ENCODE measurements around the gene RBM19.

Gene RBM19

DNA sequence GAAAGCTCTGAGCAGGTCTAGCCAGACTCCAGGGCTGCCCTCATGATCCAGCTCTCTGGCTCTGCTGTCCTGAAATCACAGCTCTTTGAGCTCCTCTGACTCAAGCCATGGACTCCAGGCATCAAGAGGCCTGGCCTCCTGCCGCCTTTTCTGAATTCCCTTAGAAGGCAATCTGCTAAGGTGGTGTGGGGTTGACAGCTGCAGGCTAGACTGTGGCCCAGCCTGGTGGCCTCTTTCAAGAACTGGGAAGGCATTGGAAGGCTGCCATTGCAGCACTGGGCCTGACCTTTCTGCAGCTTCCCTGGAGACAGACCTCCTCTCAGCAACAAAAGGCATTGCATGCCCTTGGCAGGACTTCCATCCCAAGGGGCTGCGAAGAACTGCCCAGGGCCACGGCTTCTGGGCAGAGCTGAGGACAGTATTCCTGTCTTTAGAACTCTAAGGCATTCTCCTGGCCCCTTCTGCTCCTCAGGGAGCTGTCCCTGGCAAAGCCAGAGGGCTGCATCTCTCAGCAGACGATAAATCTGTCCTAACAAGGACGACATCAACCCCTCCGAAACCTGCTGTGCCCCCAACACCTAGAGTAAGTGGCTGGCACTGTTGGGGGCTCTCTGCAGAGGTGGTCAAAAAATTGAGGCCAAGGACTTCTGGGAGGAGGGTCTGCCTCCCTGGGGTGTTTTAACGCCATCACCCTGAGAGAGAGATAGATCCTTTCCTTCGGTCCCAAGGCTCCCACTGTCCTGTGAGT lies 115.6 kb downstream of the RBM19 start:
- Histone ChIP-seq H3K9ac (ENCODE audit: low read depth in 1 of 2, low read length in 2 of 2) (no peak overlapping the region), H3K27ac (ENCODE audit: low read depth in 2 of 2, low read length in 2 of 2) (peak overlapping the region in 1 of 2 donors; percentile 4), H3K36me3 (ENCODE audit: control insufficient read depth in 2 of 2, insufficient read depth in 2 of 2, low read length in 2 of 2) (peaks cover 0 to 14% of the 10 kb centered on the region in 2 donors), H3K4me3 (ENCODE audit: low read length in 2 of 2) (no peak overlapping the region), H3K27me3 (ENCODE audit: control insufficient read depth in 2 of 2, insufficient read depth in 2 of 2, low read length in 2 of 2) (no peaks in the 10 kb centered on the region), H3K9me3 (ENCODE audit: control insufficient read depth in 2 of 2, low read length in 2 of 2) (no peaks in the 10 kb centered on the region), H3K4me1 (ENCODE audit: control insufficient read depth in 2 of 2, insufficient read depth in 2 of 2, low read length in 2 of 2) (no peaks in the 10 kb centered on the region)

DNA sequence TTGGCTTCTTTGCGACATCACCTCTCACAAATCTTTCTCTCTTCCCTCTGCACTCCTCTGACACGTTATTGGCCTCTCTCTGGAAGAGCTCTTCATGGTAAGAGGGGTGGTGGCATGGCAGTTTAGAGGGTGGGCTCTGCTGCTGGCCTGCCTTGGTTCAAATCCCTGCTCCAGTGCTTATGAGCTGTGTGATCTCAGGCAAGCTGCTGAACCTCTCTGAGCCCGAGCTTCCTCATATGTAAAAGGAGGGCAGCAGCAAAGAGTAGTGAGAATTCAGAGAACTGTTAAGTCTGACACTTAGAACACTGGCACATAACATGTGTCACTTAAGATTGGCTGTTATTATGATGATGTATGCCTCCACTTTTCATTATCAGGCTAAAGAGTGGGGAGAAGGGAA lies 118.3 kb downstream of the RBM19 start:
- H3K36me3 ChIP-seq (ENCODE audit: control insufficient read depth in 2 of 2, insufficient read depth in 2 of 2, low read length in 2 of 2): peaks cover 12 to 19% of the 10 kb centered on the region in 2 donors
- no peak overlapping the region for H3K9ac ChIP-seq (ENCODE audit: low read depth in 1 of 2, low read length in 2 of 2)

DNA sequence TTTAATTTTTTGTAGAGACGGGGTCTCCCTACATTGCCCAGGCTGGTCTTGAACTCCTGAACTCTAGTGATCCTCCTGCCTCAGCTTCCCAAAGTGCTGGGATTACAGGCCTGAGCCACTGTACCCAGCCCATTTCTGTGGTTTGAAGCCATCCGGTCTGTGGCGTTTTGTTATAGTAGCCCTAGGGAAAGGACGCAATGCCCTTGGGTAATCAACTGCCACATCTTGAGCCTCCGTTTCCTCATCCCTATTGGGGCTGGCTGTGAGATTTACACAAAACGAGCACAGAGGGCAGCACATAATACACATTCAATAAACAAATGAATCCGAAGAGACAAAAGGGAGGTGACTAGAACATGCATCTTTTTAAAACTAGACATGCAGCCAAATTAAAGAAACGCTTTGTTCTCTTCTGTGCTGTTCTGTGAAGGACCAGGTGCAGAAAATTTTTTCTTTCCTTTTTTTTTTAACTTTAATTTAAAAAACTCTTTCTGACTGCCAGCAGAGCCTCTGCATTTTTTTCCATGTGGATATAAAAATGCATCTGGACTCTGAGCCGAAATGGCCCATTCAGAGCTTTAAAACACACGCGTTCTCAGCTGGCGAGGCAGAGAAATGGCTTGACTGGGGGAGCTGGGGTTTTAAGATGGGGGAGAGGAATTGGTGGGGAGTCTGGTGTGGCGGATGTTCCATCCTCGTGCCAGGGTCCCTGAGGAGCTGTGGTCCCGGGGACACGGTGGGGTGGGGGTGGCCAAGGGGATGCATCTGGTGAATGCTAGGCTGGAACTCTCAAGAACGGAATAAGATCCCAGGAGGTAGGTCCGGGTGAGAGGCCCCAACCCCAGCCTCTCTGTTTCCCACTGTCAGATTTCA lies 119.0 kb downstream of the RBM19 start:
- Histone ChIP-seq H3K4me1 (ENCODE audit: control insufficient read depth in 2 of 2, insufficient read depth in 2 of 2, low read length in 2 of 2) (no peaks in the 10 kb centered on the region), H3K9me3 (ENCODE audit: control insufficient read depth in 2 of 2, low read length in 2 of 2) (no peaks in the 10 kb centered on the region)

More for the DNA sequence above, 118.3 kb downstream of the RBM19 start:
- Histone ChIP-seq H3K4me3 (ENCODE audit: low read length in 2 of 2) (no peak overlapping the region), H3K27ac (ENCODE audit: low read depth in 2 of 2, low read length in 2 of 2) (no peak overlapping the region), H3K9me3 (ENCODE audit: control insufficient read depth in 2 of 2, low read length in 2 of 2) (no peaks in the 10 kb centered on the region), H3K27me3 (ENCODE audit: control insufficient read depth in 2 of 2, insufficient read depth in 2 of 2, low read length in 2 of 2) (no peaks in the 10 kb centered on the region), H3K4me1 (ENCODE audit: control insufficient read depth in 2 of 2, insufficient read depth in 2 of 2, low read length in 2 of 2) (no peaks in the 10 kb centered on the region)

DNA sequence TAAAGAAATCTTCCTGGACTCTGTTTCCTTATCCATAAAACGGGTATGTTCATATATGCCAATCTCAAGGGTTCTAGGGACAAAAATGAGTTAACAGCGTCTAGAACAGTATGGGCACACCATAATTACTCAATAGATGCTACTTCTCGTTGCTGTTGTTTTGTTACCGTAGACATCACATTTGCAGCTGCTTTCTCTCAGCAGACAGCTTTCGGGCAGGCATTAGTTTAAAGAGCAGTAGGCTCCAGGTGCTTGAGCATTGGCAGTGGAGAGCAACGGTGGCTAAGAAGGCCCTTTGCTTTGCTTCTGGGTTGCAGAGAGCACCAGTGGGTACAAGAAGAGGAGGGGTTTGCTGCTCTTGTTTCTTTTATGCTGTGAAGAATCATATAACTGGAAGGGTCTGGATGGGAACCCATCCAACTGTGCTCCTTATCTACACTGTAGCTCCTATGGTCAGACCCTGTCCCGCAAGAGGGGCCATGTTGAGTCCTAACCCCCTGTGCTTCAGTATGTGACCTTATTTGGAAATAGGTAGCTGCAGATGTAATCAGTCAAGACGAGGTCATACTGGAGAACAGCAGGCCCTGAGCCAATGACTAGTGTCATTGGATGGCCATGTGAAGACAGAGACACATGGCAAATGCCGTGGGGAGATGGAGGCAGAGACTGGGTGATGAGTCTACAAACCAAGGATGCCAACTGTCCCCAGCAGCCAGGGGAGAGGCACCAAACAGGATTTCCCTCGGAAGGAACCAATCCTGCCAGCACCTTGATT lies 120.0 kb downstream of the RBM19 start:
- Histone ChIP-seq H3K9me3 (ENCODE audit: control insufficient read depth in 2 of 2, low read length in 2 of 2) (no peaks in the 10 kb centered on the region), H3K4me1 (ENCODE audit: control insufficient read depth in 2 of 2, insufficient read depth in 2 of 2, low read length in 2 of 2) (no peaks in the 10 kb centered on the region), H3K36me3 (ENCODE audit: control insufficient read depth in 2 of 2, insufficient read depth in 2 of 2, low read length in 2 of 2) (peaks cover 13 to 15% of the 10 kb centered on the region in 2 donors), H3K4me3 (ENCODE audit: low read length in 2 of 2) (no peak overlapping the region), H3K27me3 (ENCODE audit: control insufficient read depth in 2 of 2, insufficient read depth in 2 of 2, low read length in 2 of 2) (no peaks in the 10 kb centered on the region), H3K27ac (ENCODE audit: low read depth in 2 of 2, low read length in 2 of 2) (no peak overlapping the region), H3K9ac (ENCODE audit: low read depth in 1 of 2, low read length in 2 of 2) (no peak overlapping the region)

More for the DNA sequence above, 119.0 kb downstream of the RBM19 start:
- Histone ChIP-seq H3K4me3 (ENCODE audit: low read length in 2 of 2) (no peak overlapping the region), H3K9ac (ENCODE audit: low read depth in 1 of 2, low read length in 2 of 2) (no peak overlapping the region), H3K27me3 (ENCODE audit: control insufficient read depth in 2 of 2, insufficient read depth in 2 of 2, low read length in 2 of 2) (no peaks in the 10 kb centered on the region), H3K27ac (ENCODE audit: low read depth in 2 of 2, low read length in 2 of 2) (no peak overlapping the region), H3K36me3 (ENCODE audit: control insufficient read depth in 2 of 2, insufficient read depth in 2 of 2, low read length in 2 of 2) (peaks cover 13 to 15% of the 10 kb centered on the region in 2 donors)

DNA sequence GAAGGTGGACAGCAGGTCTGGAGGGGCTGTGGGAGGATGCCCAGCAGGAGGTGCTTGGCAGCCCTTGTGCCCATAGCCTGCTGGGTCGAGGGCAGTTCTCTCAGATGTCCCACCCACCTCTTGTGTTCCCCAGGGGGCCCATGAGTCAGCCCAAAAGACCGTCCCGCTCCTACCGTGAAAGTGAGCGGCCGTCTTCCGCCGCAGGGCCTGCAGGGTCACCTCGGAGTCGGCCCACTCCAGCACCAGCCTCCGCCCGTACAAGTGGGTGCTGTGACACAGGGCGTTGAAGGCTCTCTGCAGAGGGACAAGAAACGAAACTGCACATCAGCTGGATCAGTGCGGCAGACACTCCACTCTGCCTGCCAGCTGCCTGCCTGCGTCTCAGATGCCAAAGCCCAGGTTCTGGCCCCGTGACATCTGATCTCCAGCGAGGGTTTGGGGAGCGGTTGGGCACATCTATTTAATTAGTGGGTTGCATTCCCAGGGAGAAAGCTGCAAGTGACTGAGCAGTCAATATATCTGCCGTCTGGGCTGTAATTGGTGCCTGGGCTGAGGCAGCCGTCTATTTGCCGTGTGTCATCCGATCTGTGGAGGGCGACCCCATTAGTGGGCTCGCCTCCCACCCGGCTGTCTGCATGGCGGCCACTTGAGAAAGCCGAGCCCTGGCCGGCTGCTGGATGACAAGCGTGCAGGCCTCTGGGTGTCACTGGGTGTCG lies 121.5 kb downstream of the RBM19 start:
- Histone ChIP-seq H3K27ac (ENCODE audit: low read depth in 2 of 2, low read length in 2 of 2) (no peak overlapping the region), H3K9ac (ENCODE audit: low read depth in 1 of 2, low read length in 2 of 2) (no peak overlapping the region), H3K4me3 (ENCODE audit: low read length in 2 of 2) (no peak overlapping the region), H3K36me3 (ENCODE audit: control insufficient read depth in 2 of 2, insufficient read depth in 2 of 2, low read length in 2 of 2) (peaks cover 12 to 13% of the 10 kb centered on the region in 2 donors), H3K27me3 (ENCODE audit: control insufficient read depth in 2 of 2, insufficient read depth in 2 of 2, low read length in 2 of 2) (no peaks in the 10 kb centered on the region), H3K9me3 (ENCODE audit: control insufficient read depth in 2 of 2, low read length in 2 of 2) (no peaks in the 10 kb centered on the region), H3K4me1 (ENCODE audit: control insufficient read depth in 2 of 2, insufficient read depth in 2 of 2, low read length in 2 of 2) (no peaks in the 10 kb centered on the region)

DNA sequence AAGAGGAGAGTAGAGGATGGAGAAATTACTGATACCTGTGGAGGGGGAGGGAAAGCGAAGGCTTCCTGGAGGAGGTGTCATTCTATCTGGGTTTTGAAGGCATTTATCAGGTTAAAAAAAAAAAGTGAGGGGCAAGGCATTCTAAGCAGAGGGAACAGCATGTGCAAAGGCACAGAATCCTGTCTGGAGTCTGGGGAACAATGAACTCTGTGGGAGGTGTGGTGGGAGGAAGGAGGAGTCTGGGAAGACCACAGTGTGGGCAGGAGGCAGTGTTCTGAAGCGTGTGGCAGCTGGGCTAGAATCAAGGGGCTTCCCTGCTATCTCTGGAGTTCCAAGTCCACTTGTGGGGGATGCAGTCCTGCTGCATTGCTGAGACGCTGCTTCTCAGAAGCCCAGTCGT lies 123.4 kb downstream of the RBM19 start:
- Histone ChIP-seq H3K4me3 (ENCODE audit: low read length in 2 of 2) (no peak overlapping the region), H3K9ac (ENCODE audit: low read depth in 1 of 2, low read length in 2 of 2) (no peak overlapping the region), H3K36me3 (ENCODE audit: control insufficient read depth in 2 of 2, insufficient read depth in 2 of 2, low read length in 2 of 2) (peaks cover 9 to 13% of the 10 kb centered on the region in 2 donors), H3K4me1 (ENCODE audit: control insufficient read depth in 2 of 2, insufficient read depth in 2 of 2, low read length in 2 of 2) (no peaks in the 10 kb centered on the region), H3K27me3 (ENCODE audit: control insufficient read depth in 2 of 2, insufficient read depth in 2 of 2, low read length in 2 of 2) (no peaks in the 10 kb centered on the region), H3K27ac (ENCODE audit: low read depth in 2 of 2, low read length in 2 of 2) (no peak overlapping the region), H3K9me3 (ENCODE audit: control insufficient read depth in 2 of 2, low read length in 2 of 2) (no peaks in the 10 kb centered on the region)

DNA sequence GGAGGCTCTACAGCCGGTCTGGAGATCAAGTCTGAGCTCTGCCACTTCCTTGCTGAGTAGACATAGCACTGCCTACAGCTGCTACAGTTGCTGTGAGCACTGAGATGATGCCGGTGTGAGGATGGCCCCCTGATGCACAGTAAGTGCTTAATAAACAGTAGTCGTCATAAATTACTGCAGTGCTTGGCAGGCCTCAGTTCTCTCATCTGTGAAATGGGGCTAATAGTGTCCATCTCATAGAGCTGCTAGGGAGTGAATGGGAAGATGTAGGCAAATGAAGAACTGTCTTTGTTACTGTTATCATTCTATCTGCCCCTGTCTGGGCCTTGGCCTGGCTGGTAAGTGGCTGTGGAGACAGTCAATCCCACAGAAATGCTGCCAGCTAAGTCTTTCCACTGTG lies 124.3 kb downstream of the RBM19 start:
- H3K9ac ChIP-seq (ENCODE audit: low read depth in 1 of 2, low read length in 2 of 2): no peak overlapping the region
- no peak overlapping the region for H3K27ac ChIP-seq (ENCODE audit: low read depth in 2 of 2, low read length in 2 of 2)
- H3K27me3 ChIP-seq (ENCODE audit: control insufficient read depth in 2 of 2, insufficient read depth in 2 of 2, low read length in 2 of 2): no peaks in the 10 kb centered on the region
- H3K4me1 ChIP-seq (ENCODE audit: control insufficient read depth in 2 of 2, insufficient read depth in 2 of 2, low read length in 2 of 2): no peaks in the 10 kb centered on the region
- no peak overlapping the region for H3K4me3 ChIP-seq (ENCODE audit: low read length in 2 of 2)
- H3K9me3 ChIP-seq (ENCODE audit: control insufficient read depth in 2 of 2, low read length in 2 of 2): no peaks in the 10 kb centered on the region
- peaks cover 9 to 13% of the 10 kb centered on the region in 2 donors for H3K36me3 ChIP-seq (ENCODE audit: control insufficient read depth in 2 of 2, insufficient read depth in 2 of 2, low read length in 2 of 2)

DNA sequence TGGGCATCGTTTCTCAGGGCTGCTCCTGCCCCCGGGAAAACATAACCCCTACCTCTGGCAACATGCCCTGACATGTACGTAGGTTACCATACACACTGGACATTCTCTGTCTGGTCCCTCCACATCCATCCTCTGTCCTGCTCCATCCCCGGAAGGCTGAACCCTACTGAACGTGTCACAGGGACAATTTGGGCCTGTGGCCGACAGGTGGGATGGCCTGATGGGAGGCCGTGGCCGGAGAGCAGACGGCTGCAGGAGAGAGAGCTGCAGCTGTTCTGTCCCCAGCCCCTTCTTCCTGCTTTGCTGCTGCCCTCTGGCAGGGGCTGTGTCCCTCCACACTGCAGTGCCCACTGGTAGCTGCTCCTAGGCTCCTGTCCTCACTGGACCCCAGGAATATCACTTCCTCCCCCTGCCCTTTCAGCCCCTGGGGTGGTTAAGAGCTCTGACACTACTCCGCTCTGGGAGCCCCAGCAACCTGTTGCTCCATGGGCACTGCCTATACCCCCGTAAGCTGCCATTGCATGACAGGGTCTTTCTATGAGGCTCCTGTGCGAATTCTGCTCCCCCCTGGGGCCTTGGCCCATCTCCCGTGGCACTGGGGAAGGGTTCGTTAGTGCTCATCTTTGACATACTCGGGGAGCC lies 125.6 kb downstream of the RBM19 start:
- Histone ChIP-seq H3K27me3 (ENCODE audit: control insufficient read depth in 2 of 2, insufficient read depth in 2 of 2, low read length in 2 of 2) (no peaks in the 10 kb centered on the region), H3K36me3 (ENCODE audit: control insufficient read depth in 2 of 2, insufficient read depth in 2 of 2, low read length in 2 of 2) (peaks cover 9 to 13% of the 10 kb centered on the region in 2 donors), H3K4me3 (ENCODE audit: low read length in 2 of 2) (no peak overlapping the region), H3K9me3 (ENCODE audit: control insufficient read depth in 2 of 2, low read length in 2 of 2) (no peaks in the 10 kb centered on the region), H3K9ac (ENCODE audit: low read depth in 1 of 2, low read length in 2 of 2) (no peak overlapping the region), H3K27ac (ENCODE audit: low read depth in 2 of 2, low read length in 2 of 2) (no peak overlapping the region), H3K4me1 (ENCODE audit: control insufficient read depth in 2 of 2, insufficient read depth in 2 of 2, low read length in 2 of 2) (no peaks in the 10 kb centered on the region)

DNA sequence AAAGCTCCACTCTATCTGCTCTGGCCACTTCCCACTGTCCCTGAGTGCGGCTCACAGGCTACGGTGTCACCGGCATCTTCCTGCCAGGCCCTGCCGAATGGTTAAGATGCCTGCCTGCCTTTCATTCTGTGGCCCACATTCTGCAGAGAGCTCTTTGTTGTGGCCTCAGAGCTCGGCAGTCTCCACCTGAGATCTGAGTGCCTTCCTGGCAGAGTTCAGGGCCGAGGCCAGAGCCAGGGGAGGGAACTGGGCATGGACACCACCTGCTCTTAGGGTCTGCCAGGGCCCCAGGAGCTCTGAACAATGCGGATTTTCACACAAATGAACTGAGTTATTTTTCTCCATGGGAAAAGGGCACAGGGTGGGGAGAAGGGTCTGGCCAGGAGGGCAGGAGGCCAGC lies 127.2 kb downstream of the RBM19 start:
- H3K4me3 ChIP-seq (ENCODE audit: low read length in 2 of 2): no peak overlapping the region
- H3K4me1 ChIP-seq (ENCODE audit: control insufficient read depth in 2 of 2, insufficient read depth in 2 of 2, low read length in 2 of 2): no peaks in the 10 kb centered on the region
- no peak overlapping the region for H3K9ac ChIP-seq (ENCODE audit: low read depth in 1 of 2, low read length in 2 of 2)
- no peaks in the 10 kb centered on the region for H3K27me3 ChIP-seq (ENCODE audit: control insufficient read depth in 2 of 2, insufficient read depth in 2 of 2, low read length in 2 of 2)
- H3K9me3 ChIP-seq (ENCODE audit: control insufficient read depth in 2 of 2, low read length in 2 of 2): no peaks in the 10 kb centered on the region
- H3K36me3 ChIP-seq (ENCODE audit: control insufficient read depth in 2 of 2, insufficient read depth in 2 of 2, low read length in 2 of 2): peaks cover 4 to 10% of the 10 kb centered on the region in 2 donors
- H3K27ac ChIP-seq (ENCODE audit: low read depth in 2 of 2, low read length in 2 of 2): no peak overlapping the region
